ENCODE data around the gene MED13. TPM values are rescaled to one million over a fixed set of nuclear protein-coding genes. Genes with fewer than 3 reads are reported as not detected.

MED13 gene
- polyA plus RNA-seq, 1 donor (not counting 4 experiments of a cell fraction or from before 2014, with no cell fraction given), result 21.4 TPM

DNA sequence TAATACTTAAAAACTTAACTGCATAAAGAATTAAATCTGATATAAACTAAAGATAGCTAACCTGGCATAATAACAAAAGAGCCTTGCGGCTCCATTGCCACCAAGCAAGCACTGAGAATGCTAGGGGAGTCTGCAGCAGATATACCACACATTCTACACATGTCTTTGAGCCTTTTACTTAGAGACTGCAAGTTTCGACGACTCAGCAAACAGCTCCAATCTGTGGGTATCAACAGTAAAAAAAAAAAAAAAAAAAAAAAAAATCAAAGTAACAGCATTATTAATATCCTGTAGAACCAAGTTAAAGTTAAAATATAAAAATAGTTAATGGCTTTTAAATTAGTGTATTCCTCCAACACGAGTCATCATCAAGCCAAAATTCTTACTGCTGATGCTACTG lies 109.5 kb downstream of the MED13 start:
- no peak overlapping the region for H3K27ac ChIP-seq (ENCODE audit: control insufficient read depth, insufficient read depth, low read length)
- H3K9me1 ChIP-seq (ENCODE audit: control insufficient read depth, extremely low read depth, insufficient read depth, low read length), result no peaks in the 10 kb centered on the region
- no peak overlapping the region for H2AFZ ChIP-seq (ENCODE audit: control insufficient read depth, low read length)
- no peak overlapping the region for H3K4me3 ChIP-seq (ENCODE audit: control insufficient read depth in 2 of 3, extremely low read depth in 1 of 3, insufficient read depth in 2 of 3, low read depth in 1 of 3, low read length in 3 of 3)
- TF ChIP-seq CTCF (optimal IDR thresholded peaks at IDR 0.05 in 1 of 3, IDR thresholded peaks at IDR 0.05 in 1 of 3, conservative IDR thresholded peaks at IDR 0.05 in 1 of 3; ENCODE audit: extremely low read depth in 1 of 3, insufficient read depth in 2 of 3, low read length in 3 of 3), result no peak
- TF ChIP-seq EZH2 (IDR thresholded peaks at IDR 0.05; ENCODE audit: low read length), result no peak
- H3K79me2 ChIP-seq (ENCODE audit: control insufficient read depth, insufficient read depth, low read length), result no peaks in the 10 kb centered on the region
- no peaks in the 10 kb centered on the region for H3K27me3 ChIP-seq (ENCODE audit: control insufficient read depth, extremely low read depth, insufficient read depth, low read length)
- H3K9ac ChIP-seq (ENCODE audit: control insufficient read depth, extremely low read depth, insufficient read depth, low read length), result no peak overlapping the region
- DNase-seq (ENCODE audit: low read depth, low spot score) (no peak), FAIRE-seq (no peak)
- no peaks in the 10 kb centered on the region for H3K9me3 ChIP-seq (ENCODE audit: control insufficient read depth, low read depth, low read length)
- peaks cover 7 to 12% of the 10 kb centered on the region in 2 experiments for H3K36me3 ChIP-seq (ENCODE audit: control insufficient read depth in 2 of 2, extremely low read depth in 1 of 2, insufficient read depth in 2 of 2, low read length in 2 of 2)
- H3K4me2 ChIP-seq (ENCODE audit: control insufficient read depth, extremely low read depth, insufficient read depth, low read depth, low read length), result no peak overlapping the region
- no peaks in the 10 kb centered on the region for H3K4me1 ChIP-seq (ENCODE audit: control insufficient read depth, extremely low read depth, insufficient read depth, low read length)
- H4K20me1 ChIP-seq (ENCODE audit: control insufficient read depth, extremely low read depth, insufficient read depth, low read length), result no peaks in the 10 kb centered on the region
- dilution Hi-C loops (cut with MboI; ENCODE audit: extremely low pct_ligation_motif_present, low sequenced_read_pairs), result no loop called here

DNA sequence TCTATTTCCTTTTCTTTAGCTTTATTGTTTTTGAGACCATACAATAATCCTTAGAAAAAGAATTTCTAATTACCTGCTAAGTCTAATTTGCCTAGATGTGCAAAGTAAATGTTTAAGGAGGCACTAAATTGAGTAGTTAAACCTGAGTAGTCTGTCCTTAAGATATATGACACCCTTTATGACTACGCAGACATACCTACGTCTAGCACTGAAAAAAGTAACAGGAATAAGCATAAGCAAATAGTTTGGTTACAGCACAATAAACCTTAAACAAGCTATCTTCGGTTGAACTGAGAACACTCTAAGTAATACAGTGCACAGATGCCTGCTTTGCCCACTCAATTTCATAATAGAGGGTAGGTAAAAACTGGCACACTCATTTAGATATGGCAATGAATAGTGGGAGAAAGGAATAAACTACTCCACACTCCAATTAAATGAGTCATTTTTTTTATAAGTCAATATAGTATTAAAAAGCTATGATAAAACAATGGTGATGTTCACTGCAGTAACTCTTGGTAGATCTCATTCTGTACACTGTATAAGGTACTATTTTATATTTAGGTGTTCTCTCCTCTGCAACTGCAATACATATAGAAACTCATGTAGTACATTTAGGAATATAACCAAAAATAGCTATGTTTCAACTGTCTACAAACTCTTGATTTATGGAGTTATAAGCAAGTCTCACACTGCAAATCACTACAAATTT lies 117.6 kb downstream of the MED13 start:
- no peak for TF ChIP-seq CTCF (optimal IDR thresholded peaks at IDR 0.05 in 1 of 3, IDR thresholded peaks at IDR 0.05 in 1 of 3, conservative IDR thresholded peaks at IDR 0.05 in 1 of 3; ENCODE audit: extremely low read depth in 1 of 3, insufficient read depth in 2 of 3, low read length in 3 of 3)
- no peak for TF ChIP-seq EZH2 (IDR thresholded peaks at IDR 0.05; ENCODE audit: low read length)
- no peak overlapping the region for H3K27ac ChIP-seq (ENCODE audit: control insufficient read depth, insufficient read depth, low read length)
- peaks cover 3 to 13% of the 10 kb centered on the region in 2 experiments for H3K36me3 ChIP-seq (ENCODE audit: control insufficient read depth in 2 of 2, extremely low read depth in 1 of 2, insufficient read depth in 2 of 2, low read length in 2 of 2)
- no peaks in the 10 kb centered on the region for H3K4me1 ChIP-seq (ENCODE audit: control insufficient read depth, extremely low read depth, insufficient read depth, low read length)
- H3K4me2 ChIP-seq (ENCODE audit: control insufficient read depth, extremely low read depth, insufficient read depth, low read depth, low read length), result no peak overlapping the region
- H4K20me1 ChIP-seq (ENCODE audit: control insufficient read depth, extremely low read depth, insufficient read depth, low read length), result no peaks in the 10 kb centered on the region
- dilution Hi-C loops (cut with MboI; ENCODE audit: extremely low pct_ligation_motif_present, low sequenced_read_pairs), result no loop called here
- H3K4me3 ChIP-seq (ENCODE audit: control insufficient read depth in 2 of 3, extremely low read depth in 1 of 3, insufficient read depth in 2 of 3, low read depth in 1 of 3, low read length in 3 of 3), result no peak overlapping the region
- no peaks in the 10 kb centered on the region for H3K9me3 ChIP-seq (ENCODE audit: control insufficient read depth, low read depth, low read length)
- H2AFZ ChIP-seq (ENCODE audit: control insufficient read depth, low read length), result no peak overlapping the region
- no peaks in the 10 kb centered on the region for H3K79me2 ChIP-seq (ENCODE audit: control insufficient read depth, insufficient read depth, low read length)
- H3K27me3 ChIP-seq (ENCODE audit: control insufficient read depth, extremely low read depth, insufficient read depth, low read length), result no peaks in the 10 kb centered on the region
- H3K9me1 ChIP-seq (ENCODE audit: control insufficient read depth, extremely low read depth, insufficient read depth, low read length), result no peaks in the 10 kb centered on the region
- no peak for DNase-seq (ENCODE audit: low read depth, low spot score)
- FAIRE-seq, result no peak
- H3K9ac ChIP-seq (ENCODE audit: control insufficient read depth, extremely low read depth, insufficient read depth, low read length), result no peak overlapping the region

Measured in keratinocyte (primary cell).